HG03354 (cell line): ENCODE data around the gene PCDHGA7.
"Not testable (repeated sequence)": the region's sequence is repeated elsewhere in the genome, so short reads cannot be mapped to it uniquely, and the experiment has no call there.

Source experiments
- ATAC-seq: cut with Tn5 transposase; IDR thresholded peaks from one replicate; pipeline ENCODE4 v1.9.1; 2021; ENCODE audit warnings: mild to moderate bottlenecking; ENCODE audit not compliant: unreplicated experiment, poor library complexity, severe bottlenecking

The PCDHGA7 gene

DNA sequence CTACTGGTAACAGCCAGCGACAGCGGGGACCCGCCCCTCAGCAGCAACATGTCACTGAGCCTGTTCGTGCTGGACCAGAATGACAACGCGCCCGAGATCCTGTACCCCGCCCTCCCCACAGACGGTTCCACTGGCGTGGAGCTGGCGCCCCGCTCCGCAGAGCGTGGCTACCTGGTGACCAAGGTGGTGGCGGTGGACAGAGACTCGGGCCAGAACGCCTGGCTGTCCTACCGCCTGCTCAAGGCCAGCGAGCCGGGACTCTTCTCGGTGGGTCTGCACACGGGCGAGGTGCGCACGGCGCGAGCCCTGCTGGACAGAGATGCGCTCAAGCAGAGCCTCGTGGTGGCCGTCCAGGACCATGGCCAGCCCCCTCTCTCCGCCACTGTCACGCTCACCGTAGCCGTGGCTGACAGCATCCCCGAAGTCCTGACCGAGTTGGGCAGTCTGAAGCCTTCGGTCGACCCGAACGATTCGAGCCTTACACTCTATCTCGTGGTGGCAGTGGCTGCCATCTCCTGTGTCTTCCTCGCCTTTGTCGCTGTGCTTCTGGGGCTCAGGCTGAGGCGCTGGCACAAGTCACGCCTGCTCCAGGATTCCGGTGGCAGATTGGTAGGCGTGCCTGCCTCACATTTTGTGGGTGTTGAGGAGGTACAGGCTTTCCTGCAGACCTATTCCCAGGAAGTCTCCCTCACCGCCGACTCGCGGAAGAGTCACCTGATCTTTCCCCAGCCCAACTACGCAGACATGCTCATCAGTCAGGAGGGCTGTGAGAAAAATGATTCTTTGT, 12.1 kb downstream of the PCDHGA7 start:
- ATAC-seq, result not testable (repeated sequence)

DNA sequence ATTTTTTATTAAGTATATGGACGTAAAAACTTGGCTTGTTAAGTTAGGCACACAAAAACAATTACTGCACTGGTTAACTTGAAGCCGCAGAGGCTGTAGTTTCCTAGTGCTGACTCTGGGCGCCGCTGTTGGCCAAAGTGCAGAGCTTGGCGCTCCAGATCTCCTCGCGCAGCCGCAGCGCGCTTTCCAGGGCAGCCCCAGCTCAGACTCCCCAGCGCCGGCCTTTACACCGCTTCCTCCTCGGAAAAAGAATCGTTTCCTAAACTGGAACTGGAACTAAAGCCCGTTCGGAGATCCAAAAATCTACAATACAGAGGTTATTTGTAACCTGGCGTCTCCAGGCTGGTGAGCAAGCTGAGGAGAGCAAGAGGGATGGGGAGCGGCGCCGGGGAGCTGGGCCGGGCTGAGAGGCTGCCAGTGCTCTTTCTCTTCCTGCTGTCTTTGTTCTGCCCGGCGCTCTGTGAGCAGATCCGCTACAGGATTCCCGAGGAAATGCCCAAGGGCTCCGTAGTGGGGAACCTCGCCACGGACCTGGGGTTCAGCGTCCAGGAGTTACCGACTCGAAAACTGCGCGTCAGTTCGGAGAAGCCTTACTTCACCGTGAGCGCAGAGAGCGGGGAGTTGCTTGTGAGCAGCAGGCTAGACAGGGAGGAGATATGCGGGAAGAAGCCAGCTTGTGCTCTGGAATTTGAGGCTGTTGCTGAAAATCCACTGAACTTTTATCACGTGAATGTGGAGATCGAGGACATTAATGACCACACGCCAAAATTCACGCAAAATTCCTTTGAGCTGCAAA, 15.4 kb downstream of the PCDHGA7 start, which contains the start of gene PCDHGB5:
PCDHGB5 (plus strand) TSS at position 192 of the 796 bp plus-strand sequence; CDS start at position 373, 181 bp downstream.
- peak; percentile 93 for ATAC-seq

- no peak for ATAC-seq
Observed at GRCh38 chr5:141398608-141399007, 16.1 kb downstream of the PCDHGA7 start.

DNA sequence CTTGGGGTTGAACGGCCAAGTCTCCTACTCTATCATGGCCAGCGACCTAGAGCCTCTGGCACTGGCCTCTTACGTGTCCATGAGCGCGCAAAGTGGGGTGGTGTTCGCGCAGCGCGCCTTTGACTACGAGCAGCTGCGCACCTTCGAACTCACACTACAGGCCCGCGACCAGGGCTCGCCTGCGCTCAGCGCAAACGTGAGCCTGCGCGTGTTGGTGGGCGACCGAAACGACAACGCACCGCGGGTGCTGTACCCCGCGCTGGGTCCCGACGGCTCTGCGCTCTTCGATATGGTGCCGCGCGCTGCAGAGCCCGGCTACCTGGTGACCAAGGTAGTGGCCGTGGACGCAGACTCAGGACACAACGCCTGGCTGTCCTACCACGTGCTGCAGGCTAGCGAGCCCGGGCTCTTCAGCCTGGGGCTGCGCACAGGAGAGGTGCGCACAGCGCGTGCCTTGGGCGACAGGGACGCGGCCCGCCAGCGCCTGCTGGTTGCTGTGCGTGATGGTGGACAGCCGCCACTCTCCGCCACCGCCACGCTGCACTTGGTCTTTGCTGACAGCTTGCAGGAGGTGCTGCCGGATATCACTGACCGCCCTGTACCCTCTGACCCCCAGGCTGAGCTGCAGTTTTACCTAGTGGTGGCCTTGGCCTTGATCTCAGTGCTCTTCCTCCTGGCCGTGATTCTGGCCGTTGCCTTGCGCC, 17.2 kb downstream of the PCDHGA7 start:
- ATAC-seq, result no peak

- ATAC-seq, result no peak
Observed at GRCh38 chr5:141402553-141403243, 20.2 kb downstream of the PCDHGA7 start, which contains the start of gene PCDHGA9. TSS of gene PCDHGA9 (plus strand) at chr5:141402778. CDS start at chr5:141402953, 175 bp downstream.

- no peak for ATAC-seq
Observed at GRCh38 chr5:141403387-141403786, 20.8 kb downstream of the PCDHGA7 start.

GRCh38 chr5:141407790-141408505, 25.4 kb downstream of the PCDHGA7 start, which contains the start of gene PCDHGB6:
TSS of gene PCDHGB6 (plus strand) at chr5:141408021. CDS start at chr5:141408203, 182 bp downstream.
- ATAC-seq, result peak; percentile 81

DNA sequence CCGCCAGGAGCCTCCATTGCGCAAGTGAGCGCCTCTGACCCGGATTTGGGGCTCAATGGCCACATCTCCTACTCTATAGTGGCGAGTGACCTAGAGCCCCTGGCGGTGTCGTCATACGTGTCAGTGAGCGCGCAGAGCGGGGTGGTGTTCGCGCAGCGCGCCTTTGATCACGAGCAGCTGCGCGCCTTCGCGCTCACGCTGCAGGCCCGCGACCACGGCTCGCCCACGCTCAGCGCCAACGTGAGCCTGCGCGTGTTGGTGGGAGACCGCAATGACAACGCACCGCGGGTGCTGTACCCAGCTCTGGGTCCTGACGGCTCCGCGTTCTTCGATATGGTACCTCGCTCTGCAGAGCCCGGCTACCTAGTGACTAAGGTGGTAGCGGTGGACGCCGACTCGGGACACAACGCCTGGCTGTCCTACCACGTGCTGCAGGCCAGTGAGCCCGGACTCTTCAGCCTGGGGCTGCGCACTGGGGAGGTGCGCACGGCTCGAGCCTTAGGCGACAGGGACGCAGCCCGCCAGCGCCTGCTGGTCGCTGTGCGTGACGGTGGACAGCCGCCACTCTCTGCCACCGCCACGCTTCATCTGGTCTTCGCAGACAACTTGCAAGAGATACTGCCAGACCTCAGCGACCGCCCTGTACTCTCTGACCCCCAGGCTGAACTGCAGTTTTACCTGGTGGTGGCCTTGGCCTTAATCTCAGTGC, 27.2 kb downstream of the PCDHGA7 start:
- ATAC-seq, result no peak

- ATAC-seq, result no peak
Observed at GRCh38 chr5:141411575-141411974, 29.0 kb downstream of the PCDHGA7 start.

DNA sequence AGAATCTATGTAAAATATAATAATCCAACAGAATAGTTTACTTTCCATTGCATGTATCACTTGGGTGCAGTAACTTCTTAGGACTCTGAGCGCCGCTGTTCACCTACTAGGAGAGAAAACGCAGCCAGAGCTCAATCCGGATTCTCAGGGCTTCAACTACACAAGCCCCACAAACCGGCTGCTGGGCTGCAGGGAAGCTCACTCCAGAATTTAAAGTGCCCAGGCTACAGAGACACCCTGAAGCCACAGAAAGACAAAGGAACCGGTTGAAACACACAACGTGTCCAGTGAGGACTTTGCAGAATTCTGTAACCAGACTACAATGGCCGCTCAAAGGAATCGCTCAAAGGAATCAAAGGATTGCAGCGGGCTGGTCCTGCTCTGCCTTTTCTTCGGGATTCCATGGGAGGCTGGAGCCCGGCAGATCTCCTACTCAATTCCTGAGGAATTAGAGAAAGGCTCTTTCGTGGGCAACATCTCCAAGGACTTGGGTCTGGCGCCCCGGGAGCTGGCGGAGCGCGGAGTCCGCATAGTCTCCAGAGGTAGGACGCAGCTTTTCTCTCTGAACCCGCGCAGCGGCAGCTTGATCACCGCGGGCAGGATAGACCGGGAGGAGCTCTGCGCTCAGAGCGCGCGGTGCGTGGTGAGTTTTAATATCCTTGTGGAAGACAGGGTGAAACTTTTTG, 30.5 kb downstream of the PCDHGA7 start, which contains the start of gene PCDHGA10:
PCDHGA10 (plus strand) TSS at position 134 of the 686 bp plus-strand sequence; CDS start at position 323, 189 bp downstream.
- ATAC-seq, result peak; percentile 81

DNA sequence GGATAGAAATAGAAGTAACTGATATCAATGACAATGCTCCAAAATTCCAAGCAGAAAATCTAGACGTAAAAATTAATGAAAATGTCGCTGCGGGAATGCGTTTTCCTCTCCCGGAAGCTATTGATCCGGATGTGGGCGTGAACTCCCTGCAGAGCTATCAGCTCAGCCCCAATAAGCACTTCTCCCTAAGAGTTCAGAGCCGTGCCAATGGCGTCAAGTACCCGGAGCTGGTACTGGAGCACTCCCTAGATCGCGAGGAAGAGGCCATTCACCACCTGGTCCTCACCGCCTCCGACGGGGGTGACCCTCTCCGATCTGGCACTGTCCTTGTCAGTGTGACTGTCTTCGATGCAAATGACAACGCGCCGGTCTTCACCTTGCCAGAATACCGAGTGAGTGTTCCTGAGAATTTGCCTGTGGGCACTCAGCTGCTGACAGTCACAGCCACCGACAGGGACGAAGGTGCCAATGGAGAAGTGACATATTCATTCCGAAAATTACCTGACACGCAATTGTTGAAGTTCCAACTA, 31.1 kb downstream of the PCDHGA7 start:
- no peak for ATAC-seq

GRCh38 chr5:141414548-141415274, 32.2 kb downstream of the PCDHGA7 start:
- not testable (repeated sequence) for ATAC-seq

DNA sequence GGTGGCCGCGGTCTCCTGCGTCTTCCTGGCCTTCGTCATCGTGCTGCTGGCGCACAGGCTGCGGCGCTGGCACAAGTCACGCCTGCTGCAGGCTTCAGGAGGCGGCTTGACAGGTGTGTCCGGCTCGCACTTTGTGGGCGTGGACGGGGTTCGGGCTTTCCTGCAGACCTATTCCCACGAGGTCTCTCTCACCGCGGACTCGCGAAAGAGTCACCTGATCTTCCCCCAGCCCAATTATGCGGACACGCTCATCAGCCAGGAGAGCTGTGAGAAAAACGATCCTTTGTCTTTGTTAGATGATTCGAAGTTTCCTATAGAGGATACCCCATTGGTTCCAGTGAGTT, 32.7 kb downstream of the PCDHGA7 start:
- ATAC-seq, result not testable (repeated sequence)

DNA sequence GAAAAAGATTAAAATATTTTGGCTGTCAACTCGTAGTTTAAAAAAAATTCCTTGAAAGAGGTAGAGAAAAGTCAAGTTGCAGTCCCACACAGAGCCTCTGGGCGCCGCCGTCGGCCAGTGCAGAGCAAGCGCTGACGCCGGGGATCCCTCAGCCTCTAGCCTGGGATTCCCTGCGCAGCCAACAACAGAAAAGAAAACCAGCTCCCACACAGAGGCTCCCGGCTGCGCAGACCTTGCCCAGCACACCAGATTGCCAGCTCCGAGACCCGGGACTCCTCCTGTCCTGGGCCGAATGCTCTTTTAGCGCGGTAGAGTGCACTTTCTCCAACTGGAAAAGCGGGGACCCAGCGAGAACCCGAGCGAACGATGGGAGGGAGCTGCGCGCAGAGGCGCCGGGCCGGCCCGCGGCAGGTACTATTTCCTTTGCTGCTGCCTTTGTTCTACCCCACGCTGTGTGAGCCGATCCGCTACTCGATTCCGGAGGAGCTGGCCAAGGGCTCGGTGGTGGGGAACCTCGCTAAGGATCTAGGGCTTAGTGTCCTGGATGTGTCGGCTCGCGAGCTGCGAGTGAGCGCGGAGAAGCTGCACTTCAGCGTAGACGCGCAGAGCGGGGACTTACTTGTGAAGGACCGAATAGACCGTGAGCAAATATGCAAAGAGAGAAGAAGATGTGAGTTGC, 35.1 kb downstream of the PCDHGA7 start, which contains the start of gene PCDHGB7:
PCDHGB7 (plus strand) TSS at position 184 of the 679 bp plus-strand sequence; CDS start at position 367, 183 bp downstream.
- ATAC-seq, result peak; percentile 79

DNA sequence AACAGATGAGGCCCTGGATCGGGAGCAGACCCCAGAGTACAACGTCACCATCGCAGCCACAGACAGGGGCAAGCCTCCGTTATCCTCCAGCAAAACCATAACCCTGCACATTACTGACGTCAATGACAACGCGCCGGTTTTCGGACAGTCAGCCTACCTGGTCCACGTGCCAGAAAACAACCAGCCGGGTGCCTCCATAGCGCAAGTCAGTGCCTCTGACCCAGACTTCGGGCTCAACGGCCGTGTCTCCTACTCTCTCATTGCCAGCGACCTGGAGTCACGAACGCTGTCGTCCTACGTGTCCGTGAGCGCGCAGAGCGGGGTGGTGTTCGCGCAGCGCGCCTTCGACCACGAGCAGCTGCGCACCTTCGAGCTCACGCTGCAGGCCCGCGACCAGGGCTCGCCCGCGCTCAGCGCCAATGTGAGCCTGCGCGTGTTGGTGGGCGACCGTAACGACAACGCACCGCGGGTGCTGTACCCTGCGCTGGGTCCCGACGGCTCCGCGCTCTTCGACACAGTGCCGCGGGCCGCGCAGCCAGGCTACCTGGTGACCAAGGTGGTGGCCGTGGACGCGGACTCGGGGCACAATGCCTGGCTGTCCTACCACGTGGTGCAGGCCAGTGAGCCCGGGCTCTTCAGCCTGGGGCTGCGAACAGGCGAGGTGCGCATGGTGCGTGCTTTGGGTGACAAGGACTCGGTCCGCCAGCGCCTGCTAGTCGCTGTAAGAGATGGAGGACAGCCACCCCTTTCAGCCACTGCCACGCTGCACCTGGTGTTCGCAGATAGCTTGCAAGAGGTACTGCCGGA, 36.7 kb downstream of the PCDHGA7 start:
- ATAC-seq, result no peak
